Left colon (tissue), 2 donors: Measurements from ENCODE around the gene HYDIN. TPM values are rescaled to one million over a fixed set of nuclear protein-coding genes. Genes with fewer than 3 reads are reported as not detected.
"Not testable (repeated sequence)": the region's sequence is repeated elsewhere in the genome, so short reads cannot be mapped to it uniquely, and the experiment has no call there.

ENCODE experiments used
- ATAC-seq: fragments of 200-7000 bp; cut with Tn5 transposase; one replicate; pipeline ENCODE4 v1.9.1; 2020; ENCODE audit warnings: mild to moderate bottlenecking, moderate library complexity
- DNase-seq, 2 donors: peaks; one replicate each; pipeline ENCODE4 v3.0.0-alpha.2; 2020
- intact Hi-C, 2 donors: fragments of 100-400 bp; cut with DNase I in 1 of 2; cut with micrococcal nuclease in 1 of 2; formaldehyde crosslinking; loops; one replicate each; pipeline versions ENCODE4 v1.11.2 to v1.14.0; 2022; cut with DNase I, micrococcal nuclease
- total RNA-seq, 2 donors: library from RNA; stranded (reverse); fragmentation: NEBNext Ultra II Directional; extraction: Animal tissue kit (Norgen Biotek cat#: 25700); gene quantifications; one replicate each; pipeline ENCODE4 v1.2.1, GENCODE V29; 2021
- donor health status: DM: no; HTN: no; CAD: no.
- donor health status: DM: yes; HTN: yes; CAD: no.

The HYDIN gene
- total RNA-seq, 2 donors from 2014 or later: 0.67 to 1.9 TPM

DNA sequence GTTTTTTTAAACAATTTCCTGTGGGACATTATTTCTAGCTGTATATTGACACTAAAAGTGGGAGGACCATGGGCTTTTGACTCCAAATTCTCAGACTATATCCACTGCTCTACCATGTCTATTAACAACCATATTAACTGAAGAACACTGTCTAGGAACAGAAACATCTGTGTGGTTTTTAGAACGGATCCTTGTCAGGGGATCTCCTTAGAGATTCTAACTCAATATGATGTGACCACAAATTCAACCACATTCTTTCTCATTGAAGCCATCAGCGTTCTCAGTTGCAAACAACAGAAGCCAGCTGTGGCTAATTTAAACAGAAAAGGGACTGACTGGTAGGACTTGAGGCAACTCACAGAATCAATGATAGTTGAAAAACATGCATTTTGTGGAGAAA is 73.2 kb downstream of the HYDIN start:
- ATAC-seq, intact Hi-C loops, DNase-seq: not testable (repeated sequence)

DNA sequence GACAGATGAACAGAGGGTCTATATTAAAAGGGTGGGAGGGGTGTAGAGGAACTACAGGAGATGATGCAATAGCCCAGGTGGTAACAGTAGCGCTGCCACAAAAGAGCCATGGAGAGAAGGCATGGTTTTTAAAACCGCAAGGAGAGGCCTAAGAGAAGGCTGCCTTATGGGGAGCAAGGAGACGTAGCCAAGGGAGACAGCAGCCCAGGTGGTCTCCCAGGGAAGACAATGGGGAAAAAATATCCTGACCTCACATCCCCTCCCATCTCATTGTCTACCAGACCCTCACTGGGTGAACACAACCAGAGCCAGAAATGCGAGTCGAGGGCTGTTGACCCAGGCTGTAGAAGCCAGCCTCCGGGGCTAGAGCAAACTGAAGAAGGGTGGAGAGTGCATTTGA is 77.2 kb downstream of the HYDIN start:
- DNase-seq, intact Hi-C loops, ATAC-seq: not testable (repeated sequence)

DNA sequence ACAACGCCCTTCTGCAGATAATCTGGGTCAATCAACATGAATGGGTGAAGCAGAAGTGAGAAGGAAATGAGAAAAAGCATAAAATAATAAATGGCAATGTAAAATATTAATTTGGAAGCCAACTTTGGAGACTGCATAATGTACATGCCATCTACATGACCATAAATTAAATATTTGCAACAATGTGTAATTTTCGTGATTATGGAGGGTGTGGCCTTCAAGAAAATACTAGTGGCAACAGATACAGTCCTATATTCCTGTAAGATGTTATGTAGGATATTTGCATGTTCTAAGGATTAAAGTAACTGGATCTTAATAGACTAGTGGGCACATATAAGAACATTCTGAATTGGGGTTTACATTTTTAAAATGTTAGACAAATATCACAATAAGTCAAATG is 78.9 kb downstream of the HYDIN start:
- DNase-seq, intact Hi-C loops, ATAC-seq: not testable (repeated sequence)

DNA sequence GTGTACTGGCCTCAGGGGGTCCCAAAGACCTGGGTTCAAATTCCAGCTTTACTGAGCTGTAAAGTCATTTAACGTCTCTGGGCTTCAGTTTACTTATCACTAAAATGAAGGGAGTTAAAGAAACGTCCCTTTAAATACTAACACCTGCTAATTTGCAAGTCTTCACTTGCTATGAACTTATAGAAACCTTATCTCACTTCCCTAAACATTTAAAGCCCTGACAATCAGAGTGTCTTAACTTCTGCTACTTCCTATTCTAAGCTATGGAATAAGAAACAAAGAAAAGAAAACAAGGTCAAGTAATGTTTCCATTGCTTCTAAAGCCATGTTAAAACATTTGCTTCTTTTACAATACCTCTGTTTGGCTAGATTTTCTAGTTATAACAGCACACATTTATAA is 87.3 kb downstream of the HYDIN start:
- DNase-seq, ATAC-seq, intact Hi-C loops: not testable (repeated sequence)

DNA sequence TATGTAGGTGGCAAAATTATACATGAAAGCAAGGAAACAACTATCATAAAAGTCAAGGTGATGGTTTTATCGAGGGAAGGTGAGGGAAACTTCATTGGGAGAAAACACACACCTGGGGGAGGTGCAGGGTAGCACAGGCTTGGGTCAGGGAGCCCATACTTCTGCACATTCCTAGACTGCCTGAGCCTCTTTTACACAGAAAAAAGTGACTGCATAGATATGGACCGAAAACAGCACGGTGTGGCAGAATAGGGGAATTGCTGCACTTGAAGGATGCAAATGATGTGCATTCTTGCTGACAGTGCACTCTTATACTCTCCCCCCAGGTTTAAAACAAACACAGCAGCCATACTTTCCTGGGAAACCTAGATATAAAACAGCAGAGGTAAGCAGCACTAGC is 120.0 kb downstream of the HYDIN start:
- ATAC-seq, DNase-seq, intact Hi-C loops: not testable (repeated sequence)

DNA sequence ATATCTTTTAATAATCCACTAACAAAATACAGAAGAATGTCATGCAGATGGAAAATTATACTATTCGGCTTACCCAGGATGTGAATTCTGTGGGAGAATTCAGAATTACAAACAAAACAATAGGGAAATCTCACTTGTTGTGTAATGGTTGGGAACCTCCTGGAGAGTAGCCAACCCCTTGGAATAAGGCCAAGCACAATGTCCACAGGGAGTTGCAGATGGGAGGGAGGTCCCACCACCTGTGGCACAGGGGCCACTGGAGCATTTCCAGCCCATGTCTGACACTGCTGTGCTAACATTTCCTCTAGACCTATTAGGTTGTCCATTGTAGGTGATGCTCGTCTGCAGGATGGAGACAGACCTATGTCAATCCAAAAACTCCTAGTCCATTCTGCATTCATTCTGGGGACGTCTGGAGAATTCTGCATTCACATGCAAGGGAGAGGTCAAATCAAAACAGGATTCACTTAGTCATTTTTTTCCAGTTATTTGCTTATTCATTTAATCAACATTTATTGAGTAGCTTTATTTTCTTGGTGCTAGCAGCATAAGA is 120.8 kb downstream of the HYDIN start:
- ATAC-seq: not testable (repeated sequence)

DNA sequence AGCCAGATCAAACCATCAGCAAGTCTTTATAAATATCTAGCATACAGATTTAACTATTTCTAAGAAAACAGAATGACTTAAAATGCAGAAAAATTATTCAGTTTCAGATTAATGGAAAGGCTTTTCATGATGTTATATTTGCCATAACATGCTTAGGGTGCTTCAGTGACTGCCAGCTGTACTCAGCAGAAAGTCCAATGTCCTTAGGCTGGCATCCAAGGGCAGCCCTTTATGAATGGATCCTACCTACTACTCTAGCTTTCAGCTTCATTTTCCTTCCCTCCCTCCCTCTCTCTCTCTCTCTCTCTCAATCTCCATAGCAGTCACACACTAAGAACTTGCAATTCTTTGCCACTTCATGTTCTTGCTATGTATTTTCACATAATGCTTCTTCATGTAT is 124.6 kb downstream of the HYDIN start:
- intact Hi-C loops, DNase-seq, ATAC-seq: not testable (repeated sequence)

More for the DNA sequence above, 120.8 kb downstream of the HYDIN start:
- DNase-seq, intact Hi-C loops: not testable (repeated sequence)

DNA sequence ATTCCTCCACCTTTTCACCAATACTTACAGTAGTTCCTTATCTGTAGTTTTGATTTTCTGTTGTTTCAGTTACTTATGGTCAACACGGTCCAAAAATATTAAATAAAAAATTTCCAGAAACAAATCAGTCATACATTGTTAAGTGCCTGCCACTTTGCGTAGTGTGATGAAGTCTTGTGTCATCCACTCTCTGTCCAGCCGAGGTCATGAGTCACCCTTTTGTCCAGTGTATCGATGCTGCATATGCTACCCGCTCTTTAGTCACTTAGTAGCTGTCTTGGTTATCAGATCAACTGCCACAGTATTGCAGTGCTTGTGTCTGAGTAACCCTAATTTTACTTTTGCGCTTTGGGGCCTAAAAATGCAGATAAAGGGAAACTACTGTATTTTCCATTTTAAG is 146.9 kb downstream of the HYDIN start:
- intact Hi-C loops, DNase-seq, ATAC-seq: not testable (repeated sequence)

DNA sequence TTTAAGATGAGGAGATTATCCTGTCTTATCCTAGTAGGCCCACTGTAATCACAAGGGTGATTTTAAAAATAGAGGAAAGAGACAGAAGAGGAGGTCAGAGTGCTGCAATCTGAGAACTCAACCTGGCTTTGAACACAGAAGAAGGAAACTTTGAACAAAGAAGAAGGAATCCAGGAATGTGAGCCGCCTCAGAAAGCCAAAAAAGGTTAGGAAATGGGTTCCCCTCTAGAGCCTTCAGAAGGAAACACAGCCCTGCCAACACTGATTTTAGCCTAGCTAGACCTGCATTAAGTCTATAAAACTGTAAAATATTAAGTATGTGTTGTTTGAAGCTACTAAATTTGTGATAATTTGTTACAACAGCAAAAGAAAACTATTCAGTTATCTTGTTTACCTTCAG is 149.7 kb downstream of the HYDIN start:
- ATAC-seq, intact Hi-C loops, DNase-seq: not testable (repeated sequence)

DNA sequence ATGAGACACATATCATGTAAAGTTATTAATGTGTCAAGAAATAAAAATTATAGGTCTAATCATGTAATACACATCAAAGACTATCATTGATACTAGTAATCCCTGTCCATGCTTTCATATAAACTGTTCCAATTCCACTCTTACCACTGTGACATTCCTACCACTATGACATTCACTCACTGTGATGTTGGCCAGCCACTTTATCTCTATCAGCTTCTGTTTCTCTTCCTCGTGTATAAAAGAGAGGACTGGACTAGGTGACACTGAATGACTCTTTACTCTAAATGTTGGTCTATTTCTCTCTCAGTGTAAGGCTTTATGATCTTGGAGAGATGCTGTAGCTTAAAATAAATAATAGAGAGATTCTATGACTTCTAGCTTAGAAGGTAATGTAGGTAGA is 150.3 kb downstream of the HYDIN start:
- DNase-seq, ATAC-seq, intact Hi-C loops: not testable (repeated sequence)

DNA sequence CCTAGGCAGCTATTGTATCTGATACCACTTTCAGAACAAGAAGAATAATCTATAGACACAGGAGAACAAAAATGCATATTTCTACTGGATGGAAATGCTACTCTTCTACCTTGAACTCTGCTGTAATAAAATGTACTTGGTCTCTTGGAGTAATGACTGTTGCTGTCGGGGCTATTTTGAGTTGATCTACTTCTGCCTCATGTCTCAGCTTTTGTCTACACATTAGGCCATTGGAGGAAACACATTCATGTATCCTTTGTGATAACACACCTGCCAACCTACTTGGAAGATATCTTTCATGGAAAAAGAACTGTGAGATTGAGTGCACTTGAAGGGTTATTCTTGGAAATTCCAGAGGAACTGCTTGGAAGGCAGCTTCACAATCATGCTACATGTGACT is 159.9 kb downstream of the HYDIN start:
- DNase-seq, ATAC-seq, intact Hi-C loops: not testable (repeated sequence)

DNA sequence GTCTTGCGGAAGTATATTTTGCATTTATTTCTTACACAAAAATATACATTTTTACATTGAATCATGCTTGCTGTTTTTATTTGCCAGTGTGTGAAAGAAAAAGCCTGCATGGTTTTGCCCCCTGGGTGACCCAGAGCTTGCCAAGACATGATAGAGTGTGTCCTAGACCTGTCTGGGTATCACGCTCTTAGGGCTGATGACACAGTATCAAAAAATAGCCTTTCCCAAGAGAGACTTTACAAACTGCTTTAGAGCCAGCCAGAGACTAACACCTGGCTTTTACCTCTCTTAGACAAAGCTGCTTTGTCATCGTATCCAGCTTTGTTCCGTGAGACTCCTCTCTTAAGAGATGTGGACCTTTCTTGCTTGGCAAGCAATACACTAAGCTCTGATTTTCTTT is 160.7 kb downstream of the HYDIN start:
- intact Hi-C loops, ATAC-seq, DNase-seq: not testable (repeated sequence)

DNA sequence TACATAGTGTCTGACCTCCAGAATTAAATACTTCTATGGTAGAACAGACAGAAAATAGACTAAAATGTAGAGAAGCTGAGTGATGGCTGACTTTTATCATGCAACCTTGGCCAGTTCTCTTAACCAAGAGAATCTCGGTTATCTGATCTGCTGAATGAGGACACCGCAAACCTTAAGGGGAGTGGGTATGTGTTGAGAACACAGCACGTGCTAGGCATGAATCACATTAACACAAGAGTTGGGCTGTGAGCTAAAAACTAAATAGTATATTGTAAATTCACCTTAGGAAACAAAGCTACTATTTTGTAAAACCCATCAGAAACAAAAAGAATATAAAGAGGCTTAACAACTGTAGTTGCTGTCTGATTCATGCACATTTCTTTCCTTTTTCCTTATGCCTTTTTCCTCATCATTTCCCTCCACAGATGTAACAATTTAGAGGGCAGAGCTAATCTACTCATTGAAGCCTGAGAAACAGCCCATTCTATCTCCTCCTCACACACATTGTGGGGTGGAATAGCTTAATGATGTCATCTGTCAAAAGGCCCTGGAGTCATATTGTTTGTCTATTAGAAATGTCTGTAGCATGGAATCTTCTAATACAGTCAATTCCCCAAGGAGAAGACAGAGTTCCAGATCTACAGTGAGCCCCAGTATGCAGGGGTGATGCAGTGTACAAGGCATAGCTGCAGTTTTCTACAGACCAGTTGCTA is 176.5 kb downstream of the HYDIN start:
- ATAC-seq, intact Hi-C loops, DNase-seq: not testable (repeated sequence)

DNA sequence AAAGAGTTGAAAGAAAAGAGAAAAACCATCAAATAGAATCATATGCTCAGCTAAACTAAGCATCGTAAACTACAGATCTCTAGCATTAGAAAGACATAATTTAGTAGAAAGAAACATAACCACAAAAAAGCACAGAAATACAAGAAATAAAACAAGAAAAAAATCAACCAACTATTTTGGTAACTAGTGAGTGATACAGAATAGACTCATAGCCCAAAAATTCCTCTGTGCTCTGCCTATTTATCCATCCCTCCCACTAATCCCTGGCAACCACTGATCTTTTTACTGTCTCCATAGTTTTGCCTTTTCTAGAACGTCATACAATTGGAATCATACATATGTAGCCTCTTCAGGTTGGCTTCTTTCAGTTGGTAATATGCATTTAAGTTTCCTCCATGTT is 180.2 kb downstream of the HYDIN start:
- intact Hi-C loops, ATAC-seq, DNase-seq: not testable (repeated sequence)

DNA sequence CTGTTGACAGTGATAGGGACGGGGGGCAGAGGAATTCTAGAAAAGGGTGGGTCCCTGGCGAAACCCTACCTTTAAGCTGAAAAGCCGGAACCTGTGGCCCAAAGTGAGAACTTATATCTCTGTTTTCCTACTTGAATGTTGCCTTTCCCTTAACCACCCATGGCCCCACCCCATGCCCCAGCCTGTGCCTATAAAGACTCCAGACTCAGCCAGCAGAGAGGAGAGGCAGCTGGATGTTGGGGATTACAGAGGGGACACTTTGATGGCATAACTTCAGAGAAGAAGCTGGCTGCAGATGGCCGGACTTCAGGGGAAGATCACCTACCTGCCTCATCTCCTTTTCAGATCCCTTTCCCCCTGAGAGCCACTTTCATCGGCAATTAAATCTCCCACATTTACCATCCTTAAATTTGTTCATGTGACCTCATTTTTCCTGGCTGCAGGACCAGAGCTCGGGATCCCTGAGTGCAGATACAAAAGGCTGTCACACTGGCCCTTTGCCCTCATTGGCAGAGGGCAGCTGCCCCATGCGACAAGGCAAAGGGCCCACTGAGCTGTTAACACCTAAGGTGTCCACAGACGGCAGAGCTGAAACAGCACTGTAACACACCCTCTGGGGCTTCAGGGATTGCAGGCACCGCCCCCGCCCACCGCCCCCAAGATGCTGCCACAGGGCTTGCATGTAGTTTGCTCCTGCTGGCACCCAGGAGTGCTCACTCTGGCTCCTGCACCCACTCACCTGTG is 191.0 kb downstream of the HYDIN start:
- DNase-seq, intact Hi-C loops, ATAC-seq: not testable (repeated sequence)

DNA sequence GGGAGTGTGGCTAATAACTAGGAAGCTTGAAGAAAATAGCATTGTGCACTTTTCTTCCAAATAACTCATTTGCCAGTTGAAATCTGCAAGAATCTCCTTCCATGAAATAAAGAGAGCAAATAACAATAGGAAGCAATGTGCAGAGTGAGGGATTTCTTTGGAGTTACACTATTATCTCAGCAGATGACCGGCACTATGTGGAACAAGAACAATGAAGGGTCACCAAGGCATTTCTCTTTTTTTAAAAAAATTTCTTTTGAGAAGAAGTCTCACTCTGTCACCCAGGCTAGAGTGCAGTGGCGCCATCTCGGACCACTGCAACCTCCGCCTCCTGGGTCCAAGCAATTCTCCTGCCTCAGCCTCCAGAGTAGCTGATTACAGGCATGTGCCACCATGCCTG is 192.1 kb downstream of the HYDIN start:
- ATAC-seq, intact Hi-C loops, DNase-seq: not testable (repeated sequence)

DNA sequence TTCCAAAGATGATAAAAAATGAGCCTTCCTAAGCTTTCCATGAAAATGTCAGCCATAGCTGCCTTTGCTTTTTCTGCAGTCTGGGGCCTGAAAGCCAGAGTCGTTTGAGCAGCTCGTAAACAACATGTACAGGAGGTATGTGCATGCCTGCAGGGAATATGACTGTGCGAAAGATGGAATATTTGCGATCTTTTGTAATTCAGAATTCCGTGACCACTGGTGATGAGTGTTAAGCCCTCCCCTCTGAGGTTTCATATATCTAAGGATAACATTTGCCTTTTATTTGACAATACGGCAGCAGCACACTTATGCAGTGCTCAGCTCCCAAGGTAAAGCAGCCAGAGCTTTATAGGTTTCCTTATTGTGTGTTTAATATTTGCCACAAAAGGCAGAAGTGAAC is 192.5 kb downstream of the HYDIN start:
- intact Hi-C loops, DNase-seq, ATAC-seq: not testable (repeated sequence)

DNA sequence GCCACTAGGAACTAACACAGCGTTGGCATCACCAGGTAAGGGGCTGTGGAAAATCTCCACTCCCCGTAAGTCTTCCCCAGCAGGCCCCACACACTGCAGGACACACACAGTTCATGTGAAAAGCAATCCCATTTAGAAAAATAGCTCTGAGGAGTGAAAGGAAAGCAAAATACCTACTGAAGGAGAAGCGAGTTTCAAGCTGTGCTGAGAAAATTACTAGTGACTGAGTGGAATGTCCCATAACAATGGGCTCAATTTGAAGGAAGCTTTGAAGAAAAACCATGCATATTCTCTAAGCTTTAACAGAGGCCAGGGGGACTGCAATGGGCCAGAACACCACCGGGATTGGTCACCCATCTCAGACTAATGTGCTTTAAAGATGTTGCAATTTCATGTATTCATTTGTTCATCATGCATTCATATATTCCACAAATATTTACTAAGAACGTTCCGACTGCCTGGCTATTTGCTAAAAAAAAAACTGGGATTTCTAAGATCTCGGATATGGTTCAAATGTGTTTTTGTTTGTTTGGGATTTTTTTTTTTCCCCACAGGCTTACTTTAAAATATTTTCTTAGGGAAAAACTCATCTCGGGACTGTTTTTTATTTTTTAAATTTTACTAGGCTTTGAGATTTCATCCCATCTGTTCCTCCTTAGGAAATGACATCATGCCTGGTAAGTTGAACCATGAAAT is 202.3 kb downstream of the HYDIN start:
- ATAC-seq, intact Hi-C loops, DNase-seq: not testable (repeated sequence)

DNA sequence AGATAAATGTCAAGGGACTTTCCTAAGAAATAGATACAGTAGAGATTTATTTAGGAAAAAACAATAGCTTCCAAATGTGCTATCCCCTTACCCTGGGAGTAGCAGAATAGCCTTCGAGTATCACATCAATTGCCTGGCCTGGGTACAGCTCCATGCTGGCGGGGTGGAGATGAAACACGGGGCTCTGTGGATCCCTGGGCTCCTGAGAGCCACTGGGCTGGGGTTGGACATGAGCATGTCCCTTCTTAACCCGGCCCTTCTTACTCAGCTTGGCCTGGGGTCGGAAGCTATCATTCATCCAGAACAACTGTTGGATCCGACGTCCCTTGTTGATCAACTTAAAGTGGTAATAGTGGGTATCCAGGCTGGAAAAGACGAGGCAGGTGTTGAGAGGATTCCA is 203.0 kb downstream of the HYDIN start:
- DNase-seq, ATAC-seq, intact Hi-C loops: not testable (repeated sequence)
